ENCODE data around the gene TMEM187.

DNA sequence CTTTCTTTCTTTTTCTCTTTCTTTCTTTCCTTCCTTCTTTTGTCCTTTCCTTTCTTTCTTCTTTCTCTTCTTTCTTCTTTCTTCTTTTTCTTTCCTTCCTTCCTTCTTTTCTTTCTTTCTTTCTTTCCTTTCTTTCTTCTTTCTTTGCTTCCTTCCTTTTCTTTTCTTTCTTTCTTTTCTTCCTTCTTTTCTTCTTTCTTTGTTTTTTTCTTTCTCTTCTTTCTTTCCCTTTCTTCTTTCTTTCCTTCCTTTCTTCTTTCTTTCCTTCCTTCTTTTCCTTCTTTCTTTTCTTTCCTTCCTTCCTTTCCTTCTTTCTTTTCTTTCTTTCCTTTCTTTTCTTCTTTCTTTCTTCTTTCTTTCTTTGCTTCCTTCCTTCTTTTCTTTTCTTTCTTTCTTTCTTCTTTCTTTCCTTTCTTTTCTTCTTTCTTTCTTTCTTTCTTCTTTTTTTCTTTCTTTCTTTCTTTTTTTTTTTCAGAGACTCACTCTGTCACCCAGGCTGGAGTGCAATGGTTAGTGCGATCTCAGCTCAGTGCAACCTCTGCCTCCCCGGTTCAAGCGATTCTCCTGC is 18.5 kb downstream of the TMEM187 start:
- TF ChIP-seq, protein P1, sequence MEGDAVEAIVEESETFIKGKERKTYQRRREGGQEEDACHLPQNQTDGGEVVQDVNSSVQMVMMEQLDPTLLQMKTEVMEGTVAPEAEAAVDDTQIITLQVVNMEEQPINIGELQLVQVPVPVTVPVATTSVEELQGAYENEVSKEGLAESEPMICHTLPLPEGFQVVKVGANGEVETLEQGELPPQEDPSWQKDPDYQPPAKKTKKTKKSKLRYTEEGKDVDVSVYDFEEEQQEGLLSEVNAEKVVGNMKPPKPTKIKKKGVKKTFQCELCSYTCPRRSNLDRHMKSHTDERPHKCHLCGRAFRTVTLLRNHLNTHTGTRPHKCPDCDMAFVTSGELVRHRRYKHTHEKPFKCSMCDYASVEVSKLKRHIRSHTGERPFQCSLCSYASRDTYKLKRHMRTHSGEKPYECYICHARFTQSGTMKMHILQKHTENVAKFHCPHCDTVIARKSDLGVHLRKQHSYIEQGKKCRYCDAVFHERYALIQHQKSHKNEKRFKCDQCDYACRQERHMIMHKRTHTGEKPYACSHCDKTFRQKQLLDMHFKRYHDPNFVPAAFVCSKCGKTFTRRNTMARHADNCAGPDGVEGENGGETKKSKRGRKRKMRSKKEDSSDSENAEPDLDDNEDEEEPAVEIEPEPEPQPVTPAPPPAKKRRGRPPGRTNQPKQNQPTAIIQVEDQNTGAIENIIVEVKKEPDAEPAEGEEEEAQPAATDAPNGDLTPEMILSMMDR (IDR thresholded peaks at IDR 0.05), result no peak
- no peak for TF ChIP-seq POLR2A (IDR thresholded peaks at IDR 0.05)

Measured in thyroid gland (tissue), 4 donors.